ENCODE measurements around the gene DGCR8.

The DGCR8 gene

GRCh38 chr22:20040327-20041200 is 39.5 kb upstream of the DGCR8 start:
- TF ChIP-seq GATA1 (IDR thresholded peaks at IDR 0.05; ENCODE audit: low read depth, low read length) (no peak), POLR2A (IDR thresholded peaks at IDR 0.05; ENCODE audit: low read length) (peak; percentile 19)
- DNase-seq = no peak

DNA sequence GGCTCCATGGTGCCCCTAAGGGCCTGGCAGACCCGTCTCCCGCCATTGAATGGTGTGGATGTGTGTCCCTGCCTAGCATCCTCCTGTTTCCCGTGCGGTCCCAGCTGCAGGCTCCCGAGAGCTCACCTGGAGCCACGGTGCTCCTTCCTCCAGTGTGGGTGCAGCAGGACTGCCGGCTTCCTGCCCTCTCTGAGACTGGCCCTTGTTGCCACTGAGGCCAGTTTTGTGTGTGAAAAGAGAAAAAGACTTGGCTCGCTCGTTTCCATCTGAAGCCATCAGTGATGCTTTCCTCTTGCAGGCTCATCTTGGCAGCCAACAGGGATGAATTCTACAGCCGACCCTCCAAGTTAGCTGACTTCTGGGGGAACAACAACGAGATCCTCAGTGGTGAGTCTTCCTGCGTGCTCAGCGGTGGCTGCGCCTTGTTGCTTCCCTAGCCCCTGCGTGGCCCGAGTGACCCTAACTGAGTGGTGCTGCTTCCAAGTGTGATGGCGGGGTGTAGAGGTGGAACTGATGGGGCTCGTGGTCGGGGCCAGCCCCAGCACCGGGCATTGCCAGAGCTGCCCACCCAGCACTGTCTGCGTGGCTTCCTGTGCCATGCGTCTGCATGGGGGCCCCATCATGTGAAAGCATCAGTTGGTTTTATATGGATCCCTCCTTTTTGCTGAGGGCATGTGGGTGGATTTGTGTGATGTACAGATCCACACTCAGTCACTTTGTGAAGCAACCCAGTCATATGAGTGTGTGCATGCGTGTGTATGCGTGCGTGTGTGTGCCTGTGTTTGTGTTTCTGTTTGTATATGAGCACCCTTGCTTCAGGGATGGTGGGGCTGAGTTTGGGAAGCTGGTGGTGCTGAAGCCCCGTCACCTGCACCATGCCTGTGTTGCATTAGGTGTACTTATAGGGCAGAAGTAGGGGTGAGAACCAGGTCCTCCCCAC is 36.7 kb upstream of the DGCR8 start:
- DNase-seq = no peak
- TF ChIP-seq GATA1 (IDR thresholded peaks at IDR 0.05; ENCODE audit: low read depth, low read length) (no peak), POLR2A (IDR thresholded peaks at IDR 0.05; ENCODE audit: low read length) (no peak)

DNA sequence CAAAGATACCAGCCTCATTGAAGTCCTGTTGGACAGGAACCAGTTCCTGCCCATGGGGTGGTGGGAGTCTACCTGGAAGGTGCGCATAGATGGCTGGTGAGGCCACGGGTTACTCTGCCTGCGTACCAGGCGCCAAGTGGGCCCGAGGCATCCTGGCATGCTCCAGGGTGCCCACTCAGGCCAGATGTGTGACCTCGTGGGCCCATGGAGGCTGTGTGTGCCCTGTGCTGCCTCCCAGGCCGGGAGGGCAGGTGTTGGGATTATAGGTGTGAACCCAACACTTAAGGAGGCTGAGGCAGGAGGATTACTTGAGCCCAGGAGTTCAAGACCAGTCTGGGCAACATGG is 36.1 kb upstream of the DGCR8 start:
- no peak for DNase-seq
- TF ChIP-seq POLR2A (IDR thresholded peaks at IDR 0.05; ENCODE audit: low read length) (no peak), GATA1 (IDR thresholded peaks at IDR 0.05; ENCODE audit: low read depth, low read length) (no peak)

GRCh38 chr22:20044495-20045151 is 35.4 kb upstream of the DGCR8 start:
- TF ChIP-seq GATA1 (IDR thresholded peaks at IDR 0.05; ENCODE audit: low read depth, low read length) (no peak), POLR2A (IDR thresholded peaks at IDR 0.05; ENCODE audit: low read length) (no peak)
- DNase-seq = no peak

DNA sequence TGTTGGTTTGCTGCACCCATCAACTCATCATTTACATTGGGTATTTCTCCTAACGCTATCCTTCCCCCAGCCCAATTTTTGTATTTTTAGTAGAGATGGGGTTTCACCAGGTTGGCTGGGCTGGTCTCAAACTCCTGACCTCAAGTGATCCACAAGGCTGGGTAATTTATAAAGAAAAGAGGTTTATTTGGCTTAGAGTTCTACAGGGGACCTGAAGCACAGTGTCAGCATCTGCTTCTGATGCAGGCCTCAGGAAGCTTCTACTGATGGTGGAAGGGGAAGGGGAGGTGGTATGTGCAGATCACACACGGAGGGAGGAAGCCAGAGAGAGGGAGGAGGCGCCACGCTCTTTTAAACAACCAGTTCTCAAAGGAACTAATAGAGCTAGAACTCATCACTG is 33.3 kb upstream of the DGCR8 start:
- DNase-seq = no peak
- TF ChIP-seq POLR2A (IDR thresholded peaks at IDR 0.05; ENCODE audit: low read length) (no peak), GATA1 (IDR thresholded peaks at IDR 0.05; ENCODE audit: low read depth, low read length) (no peak)

- TF ChIP-seq GATA1 (IDR thresholded peaks at IDR 0.05; ENCODE audit: low read depth, low read length) (no peak), POLR2A (IDR thresholded peaks at IDR 0.05; ENCODE audit: low read length) (no peak)
- DNase-seq = no peak
Observed at GRCh38 chr22:20051927-20052308, 28.1 kb upstream of the DGCR8 start.

- DNase-seq = no peak
- TF ChIP-seq POLR2A (IDR thresholded peaks at IDR 0.05; ENCODE audit: low read length) = no peak
- no peak for TF ChIP-seq GATA1 (IDR thresholded peaks at IDR 0.05; ENCODE audit: low read depth, low read length)
Observed at GRCh38 chr22:20052309-20053259, 27.5 kb upstream of the DGCR8 start.

DNA sequence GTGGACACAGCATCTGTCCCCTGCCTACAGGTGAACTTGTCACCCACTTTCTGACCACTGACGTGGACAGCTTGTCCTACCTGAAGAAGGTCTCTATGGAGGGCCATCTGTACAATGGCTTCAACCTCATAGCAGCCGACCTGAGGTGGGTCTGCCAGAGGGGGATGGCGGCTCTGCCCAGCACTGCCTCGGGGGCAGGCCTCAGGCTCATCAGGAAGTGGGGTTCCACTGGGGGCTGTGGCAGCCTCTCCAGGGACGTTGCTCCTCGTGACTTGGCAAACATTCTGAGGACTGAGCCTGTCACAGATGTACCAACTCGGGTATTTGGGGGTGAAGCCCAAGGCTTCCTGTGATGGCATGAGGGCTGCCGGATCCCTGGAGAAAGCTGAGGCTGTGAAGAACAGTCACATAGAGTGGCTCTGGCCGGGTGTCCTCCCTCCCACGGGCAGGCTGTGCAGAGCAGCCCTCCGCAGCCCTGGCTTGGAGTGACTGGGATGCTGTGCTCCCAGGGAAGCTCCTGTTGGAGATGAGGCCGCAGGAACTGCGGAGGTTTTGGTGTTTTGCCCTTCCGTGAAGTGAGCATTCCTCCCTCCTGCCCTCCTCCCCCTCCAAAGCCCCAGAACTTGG is 26.5 kb upstream of the DGCR8 start:
- TF ChIP-seq GATA1 (IDR thresholded peaks at IDR 0.05; ENCODE audit: low read depth, low read length) (no peak), POLR2A (IDR thresholded peaks at IDR 0.05; ENCODE audit: low read length) (no peak)
- DNase-seq = no peak

DNA sequence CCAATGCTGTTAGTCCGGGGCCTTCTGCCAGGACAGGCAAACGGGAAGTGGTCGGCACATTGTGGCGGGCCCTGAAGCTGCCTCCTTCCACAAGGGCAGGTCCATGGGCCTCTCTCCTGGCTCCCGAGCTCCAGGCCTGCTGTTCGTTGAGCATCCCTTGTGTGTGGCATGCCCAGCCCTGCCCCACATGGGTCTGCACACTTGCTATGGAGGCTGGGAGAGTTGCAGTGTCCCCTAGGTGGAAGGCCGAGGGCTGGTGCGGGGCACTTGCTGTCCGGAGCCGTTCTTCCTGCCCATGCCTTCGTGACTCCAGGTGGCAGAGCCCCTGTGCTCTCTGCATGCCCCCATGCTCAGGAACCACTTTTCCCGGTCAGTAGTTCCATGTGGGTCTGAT is 26.0 kb upstream of the DGCR8 start:
- TF ChIP-seq POLR2A (IDR thresholded peaks at IDR 0.05; ENCODE audit: low read length) = no peak
- no peak for TF ChIP-seq GATA1 (IDR thresholded peaks at IDR 0.05; ENCODE audit: low read depth, low read length)
- no peak for DNase-seq

- DNase-seq = no peak
Observed at GRCh38 chr22:20054485-20054884, 25.6 kb upstream of the DGCR8 start.

DNA sequence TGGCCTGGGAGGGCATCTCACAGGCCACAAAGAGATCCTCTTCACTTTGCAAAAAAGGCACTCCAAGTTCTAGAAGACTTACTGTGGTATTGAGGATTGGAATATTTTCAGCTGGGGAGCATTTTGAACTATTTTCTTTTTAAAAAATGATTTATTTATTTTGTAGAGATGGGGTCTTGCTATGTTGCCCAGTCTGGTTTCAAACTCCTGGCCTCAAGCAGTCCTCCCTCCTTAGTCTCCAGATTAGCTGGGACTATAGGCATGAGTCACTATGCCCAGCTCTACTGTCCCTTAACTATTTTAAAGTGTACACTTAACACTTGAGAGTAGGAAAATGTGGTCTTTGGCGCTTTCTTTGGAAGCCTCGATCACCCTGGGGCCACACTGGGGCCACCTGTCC is 24.9 kb upstream of the DGCR8 start:
- TF ChIP-seq POLR2A (IDR thresholded peaks at IDR 0.05; ENCODE audit: low read length) (no peak), GATA1 (IDR thresholded peaks at IDR 0.05; ENCODE audit: low read depth, low read length) (no peak)
- no peak for DNase-seq

More at GRCh38 chr22:20054485-20054884, 25.6 kb upstream of the DGCR8 start:
- TF ChIP-seq POLR2A (IDR thresholded peaks at IDR 0.05; ENCODE audit: low read length) = no peak

DNA sequence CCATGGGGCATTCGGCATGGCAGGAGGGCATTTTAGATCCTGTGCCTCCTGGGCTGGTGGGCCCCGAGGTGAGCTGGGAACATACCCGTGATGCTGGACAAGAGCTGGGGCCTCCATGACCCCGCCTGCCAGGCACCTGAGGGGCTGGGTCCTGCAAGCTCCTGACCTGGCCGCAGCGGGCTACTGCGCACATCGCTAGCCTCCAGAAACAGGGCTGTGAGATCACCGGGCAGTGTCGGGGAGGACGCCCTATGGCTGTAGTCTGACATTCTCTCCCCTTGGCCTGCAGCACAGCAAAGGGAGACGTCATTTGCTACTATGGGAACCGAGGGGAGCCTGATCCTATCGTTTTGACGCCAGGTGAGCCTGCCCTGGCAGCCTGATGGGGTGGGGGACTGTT is 24.4 kb upstream of the DGCR8 start:
- TF ChIP-seq POLR2A (IDR thresholded peaks at IDR 0.05; ENCODE audit: low read length) (no peak), GATA1 (IDR thresholded peaks at IDR 0.05; ENCODE audit: low read depth, low read length) (no peak)
- DNase-seq = no peak

DNA sequence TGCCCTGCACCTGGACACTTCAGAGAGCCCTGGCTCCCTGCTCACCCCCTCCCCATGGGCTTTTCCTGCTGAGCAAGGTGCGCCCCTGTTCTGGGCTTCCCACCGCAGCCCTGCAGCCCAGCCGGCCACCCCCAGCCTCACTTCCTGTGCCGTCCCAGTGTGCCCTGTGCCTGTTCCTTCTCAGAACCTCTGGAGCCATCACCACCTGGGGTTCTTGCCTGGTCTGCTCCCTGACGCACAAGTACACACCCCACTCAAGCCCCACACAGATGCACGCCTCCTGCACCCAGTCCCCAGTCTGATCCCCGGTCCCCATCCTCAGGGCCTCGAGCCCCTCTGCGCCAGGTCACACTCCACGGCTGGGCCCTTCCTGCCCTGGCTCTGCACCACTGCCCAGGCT is 23.9 kb upstream of the DGCR8 start:
- TF ChIP-seq GATA1 (IDR thresholded peaks at IDR 0.05; ENCODE audit: low read depth, low read length) (no peak), POLR2A (IDR thresholded peaks at IDR 0.05; ENCODE audit: low read length) (no peak)
- DNase-seq = no peak
